Measurements from ENCODE around the gene ATP11A.

- TF ChIP-seq ZNF274 (IDR thresholded peaks at IDR 0.05; ENCODE audit: low read depth, low read length): no peak
- TF ChIP-seq SUZ12 (IDR thresholded peaks at IDR 0.05; ENCODE audit: extremely low read depth, insufficient read depth, insufficient read length): no peak
- no peak for TF ChIP-seq YY1 (IDR thresholded peaks at IDR 0.05; ENCODE audit: insufficient read depth, insufficient read length)
These were observed 161.5 kb downstream of the ATP11A start for GRCh38 chr13:112851107-112852038.

Measured in NT2/D1 (cell line).